HepG2 (cell line): ENCODE measurements around the gene ARHGEF16. TPM values are rescaled to one million over a fixed set of nuclear protein-coding genes. Genes with fewer than 3 reads are reported as not detected.

Source experiments
- ARNTL ChIP-seq: sonication (generic); formaldehyde crosslinking; IDR thresholded peaks from 2 replicates; pipeline ENCODE4 v1.4.0; 2020; ENCODE audit warnings: mild to moderate bottlenecking, missing genetic modification reagents
- FOSL1 ChIP-seq: sonication (generic); formaldehyde crosslinking; IDR thresholded peaks from 2 replicates; pipeline ENCODE4 v1.9.0; 2021; ENCODE audit warnings: missing genetic modification reagents, borderline replicate concordance
- GTF2F1 ChIP-seq: fragments of 150-350 bp; IDR thresholded peaks from 2 replicates; pipeline ENCODE4 v1.6.1; 2014; ENCODE audit warnings: low read length
- NFATC3 ChIP-seq: sonication (generic); formaldehyde crosslinking; IDR thresholded peaks from 2 replicates; pipeline ENCODE4 v1.5.1; 2020; ENCODE audit warnings: mild to moderate bottlenecking, missing genetic modification reagents
- PRMT3 ChIP-seq: sonication (generic); formaldehyde crosslinking; IDR thresholded peaks from 2 replicates; pipeline ENCODE4 v1.8.1; 2022; ENCODE audit warnings: low read depth, mild to moderate bottlenecking, moderate library complexity, missing genetic modification reagents, borderline replicate concordance
- ZNF225 ChIP-seq: sonication (generic); formaldehyde crosslinking; IDR thresholded peaks from 2 replicates; pipeline ENCODE4 v1.4.0; 2020; ENCODE audit warnings: mild to moderate bottlenecking, missing genetic modification reagents
- ZNF335 ChIP-seq: sonication (generic); formaldehyde crosslinking; IDR thresholded peaks from 2 replicates; pipeline ENCODE4 v1.4.0; 2020; ENCODE audit warnings: missing genetic modification reagents
- ZNF337 ChIP-seq: sonication (generic); formaldehyde crosslinking; IDR thresholded peaks from 2 replicates; pipeline ENCODE4 v1.5.1; 2020; ENCODE audit warnings: missing genetic modification reagents, low read depth, mild to moderate bottlenecking, borderline replicate concordance
- ZNF569 ChIP-seq: sonication (generic); formaldehyde crosslinking; IDR thresholded peaks from 2 replicates; pipeline ENCODE4 v1.5.0; 2020; ENCODE audit warnings: mild to moderate bottlenecking, missing genetic modification reagents, moderate library complexity, borderline replicate concordance
- ZNF713 ChIP-seq: sonication (generic); formaldehyde crosslinking; IDR thresholded peaks from 2 replicates; pipeline ENCODE4 v1.4.0; 2020; ENCODE audit warnings: mild to moderate bottlenecking, missing genetic modification reagents
- ZNF781 ChIP-seq: sonication (generic); formaldehyde crosslinking; IDR thresholded peaks from 2 replicates; pipeline ENCODE4 v1.5.1; 2020; ENCODE audit warnings: borderline replicate concordance, mild to moderate bottlenecking, missing genetic modification reagents; ENCODE audit errors: not compliant biosample characterization
- polyA plus RNA-seq, 8 experiments: library from polyadenylated mRNA; depleted of rRNA in 3 of 8; stranded (reverse) in 7 of 8; unstranded in 1 of 8; fragments of >200 nt; fragmentation: Illumina TruSeq in 4 of 8; extraction: Trizol in 4 of 8; gene quantifications; 2 replicates each; pipeline versions ENCODE4 v1.2.1 to v1.2.3, GENCODE V29; 2011 to 2016; ENCODE audit warnings: low read depth in 4 of 8, missing spikeins in 1 of 8, mixed read lengths in 1 of 8; ENCODE audit not compliant: insufficient read depth in 1 of 8
- total RNA-seq, 5 experiments: library from RNA; depleted of rRNA; stranded (reverse); fragments of >200 nt; fragmentation: Illumina TruSeq; extraction: Trizol; gene quantifications; 2 replicates each; pipeline ENCODE4 v1.2.3, GENCODE V29; 2016; ENCODE audit warnings: low read depth in 1 of 5
- TF ChIP-seq, protein P1 (sequence below): sonication (generic); formaldehyde crosslinking; IDR thresholded peaks from 2 replicates; pipeline ENCODE4 v1.8.0; 2022; ENCODE audit warnings: missing genetic modification reagents, low read depth, mild to moderate bottlenecking, borderline replicate concordance
- TF ChIP-seq, protein P2 (sequence below): sonication (generic); formaldehyde crosslinking; IDR thresholded peaks from 2 replicates; pipeline ENCODE4 v1.5.0; 2020; ENCODE audit warnings: missing genetic modification reagents
- TF ChIP-seq, protein P3 (sequence below): sonication (generic); formaldehyde crosslinking; IDR thresholded peaks from 2 replicates; pipeline ENCODE4 v1.5.0; 2020; ENCODE audit warnings: mild to moderate bottlenecking, missing genetic modification reagents
- TF ChIP-seq, protein P4 (sequence below): sonication (generic); formaldehyde crosslinking; IDR thresholded peaks from 2 replicates; pipeline ENCODE4 v1.5.1; 2020; ENCODE audit warnings: mild to moderate bottlenecking, missing genetic modification reagents, moderate library complexity
- TF ChIP-seq, protein P5 (sequence below), 2 experiments: fragments of 450-650 bp in 1 of 2; sonication (generic) in 1 of 2; formaldehyde crosslinking; IDR thresholded peaks; 2 replicates each; pipeline versions ENCODE4 v1.5.0 to v1.8.0; 2020 to 2022; ENCODE audit warnings: mild to moderate bottlenecking in 1 of 2, missing genetic modification reagents in 1 of 2
- TF ChIP-seq, protein P6 (sequence below): sonication (generic); formaldehyde crosslinking; IDR thresholded peaks from 2 replicates; pipeline ENCODE4 v1.4.0; 2020; ENCODE audit warnings: missing genetic modification reagents, low read depth, mild to moderate bottlenecking, borderline replicate concordance

The ARHGEF16 gene
- total and polyA plus RNA-seq, 2 of the 13 experiments (the other 11 are each of a cell fraction or from before 2014, with no cell fraction given), result 20.3 to 39.9 TPM

DNA sequence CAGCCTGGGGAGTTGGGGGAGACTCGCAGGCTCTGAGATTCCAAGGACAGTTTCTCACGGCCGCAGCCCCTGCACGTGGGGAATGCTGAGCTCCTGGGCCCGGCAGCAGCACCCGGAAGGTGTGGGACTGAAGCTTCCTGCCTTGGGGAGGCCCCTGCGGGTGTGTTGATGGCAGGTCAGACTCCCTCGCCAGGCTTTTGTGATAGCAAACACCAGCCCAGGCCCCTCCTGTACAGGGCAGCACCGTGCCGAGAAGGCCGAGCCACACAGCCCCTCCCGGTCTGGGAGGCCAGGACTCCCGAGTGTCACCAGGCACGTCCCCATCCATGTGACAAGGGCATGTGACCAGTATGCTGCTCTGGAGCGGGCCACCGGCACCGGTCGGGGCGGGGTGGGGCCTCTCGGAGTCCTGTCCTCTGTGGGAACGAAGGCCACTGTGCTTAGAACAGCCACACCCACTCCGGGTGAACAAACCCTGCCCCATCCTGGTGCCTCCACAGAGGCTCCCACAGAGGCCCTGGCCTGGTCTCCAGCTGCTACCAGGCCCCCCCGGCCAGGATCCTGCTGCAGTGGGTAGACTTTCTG, 31.1 kb upstream of the ARHGEF16 start (continued):
- TF ChIP-seq, protein P1, sequence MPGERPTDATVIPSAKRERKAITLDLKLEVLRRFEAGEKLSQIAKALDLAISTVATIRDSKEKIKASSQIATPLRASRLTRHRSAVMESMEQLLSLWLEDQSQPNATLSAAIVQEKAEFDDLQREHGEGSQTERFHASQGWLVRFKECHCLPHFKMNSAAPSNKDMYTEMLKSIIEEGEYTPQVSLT (CRISPR knock-in tag), result 0 out of 2 replicates have a peak, but pooled peaks have one; percentile 40
- TF ChIP-seq, protein P2, sequence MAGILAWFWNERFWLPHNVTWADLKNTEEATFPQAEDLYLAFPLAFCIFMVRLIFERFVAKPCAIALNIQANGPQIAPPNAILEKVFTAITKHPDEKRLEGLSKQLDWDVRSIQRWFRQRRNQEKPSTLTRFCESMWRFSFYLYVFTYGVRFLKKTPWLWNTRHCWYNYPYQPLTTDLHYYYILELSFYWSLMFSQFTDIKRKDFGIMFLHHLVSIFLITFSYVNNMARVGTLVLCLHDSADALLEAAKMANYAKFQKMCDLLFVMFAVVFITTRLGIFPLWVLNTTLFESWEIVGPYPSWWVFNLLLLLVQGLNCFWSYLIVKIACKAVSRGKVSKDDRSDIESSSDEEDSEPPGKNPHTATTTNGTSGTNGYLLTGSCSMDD, result 0 out of 2 replicates have a peak, but pooled peaks have one; percentile 38
- TF ChIP-seq, protein P3, sequence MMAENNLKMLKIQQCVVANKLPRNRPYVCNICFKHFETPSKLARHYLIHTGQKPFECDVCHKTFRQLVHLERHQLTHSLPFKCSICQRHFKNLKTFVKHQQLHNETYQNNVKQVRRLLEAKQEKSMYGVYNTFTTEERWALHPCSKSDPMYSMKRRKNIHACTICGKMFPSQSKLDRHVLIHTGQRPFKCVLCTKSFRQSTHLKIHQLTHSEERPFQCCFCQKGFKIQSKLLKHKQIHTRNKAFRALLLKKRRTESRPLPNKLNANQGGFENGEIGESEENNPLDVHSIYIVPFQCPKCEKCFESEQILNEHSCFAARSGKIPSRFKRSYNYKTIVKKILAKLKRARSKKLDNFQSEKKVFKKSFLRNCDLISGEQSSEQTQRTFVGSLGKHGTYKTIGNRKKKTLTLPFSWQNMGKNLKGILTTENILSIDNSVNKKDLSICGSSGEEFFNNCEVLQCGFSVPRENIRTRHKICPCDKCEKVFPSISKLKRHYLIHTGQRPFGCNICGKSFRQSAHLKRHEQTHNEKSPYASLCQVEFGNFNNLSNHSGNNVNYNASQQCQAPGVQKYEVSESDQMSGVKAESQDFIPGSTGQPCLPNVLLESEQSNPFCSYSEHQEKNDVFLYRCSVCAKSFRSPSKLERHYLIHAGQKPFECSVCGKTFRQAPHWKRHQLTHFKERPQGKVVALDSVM (CRISPR knock-in tag), result peak; percentile 93
- TF ChIP-seq NFATC3, result no peak
- no peak for TF ChIP-seq ZNF781 (CRISPR knock-in tag)
- no peak for TF ChIP-seq FOSL1 (CRISPR knock-in tag)
- TF ChIP-seq ZNF337 (CRISPR knock-in tag), result peak; percentile 98
- no peak for TF ChIP-seq GTF2F1
- TF ChIP-seq, protein P4, sequence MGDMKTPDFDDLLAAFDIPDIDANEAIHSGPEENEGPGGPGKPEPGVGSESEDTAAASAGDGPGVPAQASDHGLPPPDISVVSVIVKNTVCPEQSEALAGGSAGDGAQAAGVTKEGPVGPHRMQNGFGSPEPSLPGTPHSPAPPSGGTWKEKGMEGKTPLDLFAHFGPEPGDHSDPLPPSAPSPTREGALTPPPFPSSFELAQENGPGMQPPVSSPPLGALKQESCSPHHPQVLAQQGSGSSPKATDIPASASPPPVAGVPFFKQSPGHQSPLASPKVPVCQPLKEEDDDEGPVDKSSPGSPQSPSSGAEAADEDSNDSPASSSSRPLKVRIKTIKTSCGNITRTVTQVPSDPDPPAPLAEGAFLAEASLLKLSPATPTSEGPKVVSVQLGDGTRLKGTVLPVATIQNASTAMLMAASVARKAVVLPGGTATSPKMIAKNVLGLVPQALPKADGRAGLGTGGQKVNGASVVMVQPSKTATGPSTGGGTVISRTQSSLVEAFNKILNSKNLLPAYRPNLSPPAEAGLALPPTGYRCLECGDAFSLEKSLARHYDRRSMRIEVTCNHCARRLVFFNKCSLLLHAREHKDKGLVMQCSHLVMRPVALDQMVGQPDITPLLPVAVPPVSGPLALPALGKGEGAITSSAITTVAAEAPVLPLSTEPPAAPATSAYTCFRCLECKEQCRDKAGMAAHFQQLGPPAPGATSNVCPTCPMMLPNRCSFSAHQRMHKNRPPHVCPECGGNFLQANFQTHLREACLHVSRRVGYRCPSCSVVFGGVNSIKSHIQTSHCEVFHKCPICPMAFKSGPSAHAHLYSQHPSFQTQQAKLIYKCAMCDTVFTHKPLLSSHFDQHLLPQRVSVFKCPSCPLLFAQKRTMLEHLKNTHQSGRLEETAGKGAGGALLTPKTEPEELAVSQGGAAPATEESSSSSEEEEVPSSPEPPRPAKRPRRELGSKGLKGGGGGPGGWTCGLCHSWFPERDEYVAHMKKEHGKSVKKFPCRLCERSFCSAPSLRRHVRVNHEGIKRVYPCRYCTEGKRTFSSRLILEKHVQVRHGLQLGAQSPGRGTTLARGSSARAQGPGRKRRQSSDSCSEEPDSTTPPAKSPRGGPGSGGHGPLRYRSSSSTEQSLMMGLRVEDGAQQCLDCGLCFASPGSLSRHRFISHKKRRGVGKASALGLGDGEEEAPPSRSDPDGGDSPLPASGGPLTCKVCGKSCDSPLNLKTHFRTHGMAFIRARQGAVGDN (CRISPR knock-in tag), result peak; percentile 98
- TF ChIP-seq, protein P5, sequence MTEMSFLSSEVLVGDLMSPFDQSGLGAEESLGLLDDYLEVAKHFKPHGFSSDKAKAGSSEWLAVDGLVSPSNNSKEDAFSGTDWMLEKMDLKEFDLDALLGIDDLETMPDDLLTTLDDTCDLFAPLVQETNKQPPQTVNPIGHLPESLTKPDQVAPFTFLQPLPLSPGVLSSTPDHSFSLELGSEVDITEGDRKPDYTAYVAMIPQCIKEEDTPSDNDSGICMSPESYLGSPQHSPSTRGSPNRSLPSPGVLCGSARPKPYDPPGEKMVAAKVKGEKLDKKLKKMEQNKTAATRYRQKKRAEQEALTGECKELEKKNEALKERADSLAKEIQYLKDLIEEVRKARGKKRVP (CRISPR knock-in tag; IDR thresholded peaks at IDR 0.05), result no peak
- TF ChIP-seq ZNF225, result no peak
- no peak for TF ChIP-seq PRMT3 (CRISPR knock-in tag)
- TF ChIP-seq, protein P6, sequence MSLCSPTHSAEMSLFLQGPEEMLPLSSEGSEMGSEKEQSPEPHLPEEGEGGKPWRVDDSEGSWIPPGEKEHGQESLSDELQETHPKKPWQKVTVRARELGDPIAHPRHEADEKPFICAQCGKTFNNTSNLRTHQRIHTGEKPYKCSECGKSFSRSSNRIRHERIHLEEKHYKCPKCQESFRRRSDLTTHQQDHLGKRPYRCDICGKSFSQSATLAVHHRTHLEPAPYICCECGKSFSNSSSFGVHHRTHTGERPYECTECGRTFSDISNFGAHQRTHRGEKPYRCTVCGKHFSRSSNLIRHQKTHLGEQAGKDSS (CRISPR knock-in tag), result peak; percentile 20; the same call in 1 of the 2 replicates
- no peak for TF ChIP-seq ZNF713 (CRISPR knock-in tag)
- no peak for TF ChIP-seq ZNF335 (CRISPR knock-in tag)
- peak; percentile 100 for TF ChIP-seq ARNTL
- TF ChIP-seq ZNF569 (CRISPR knock-in tag), result peak; percentile 73; the same call in 1 of the 2 replicates
